NB4 (cell line): ENCODE measurements around the gene SLC9C1.

ENCODE experiments used
- DNase-seq: peaks from one replicate; pipeline ENCODE4 v3.0.0; 2010; ENCODE audit warnings: low read depth
- H3K4me3 ChIP-seq: one replicate; pipeline ENCODE4 v1.5.1; 2011; ENCODE audit warnings: mild to moderate bottlenecking, low read depth, low read length, moderate library complexity
- CTCF ChIP-seq: IDR thresholded peaks from one replicate; pipeline ENCODE4 v1.5.1; 2012; ENCODE audit warnings: low read depth, low read length
- MAX ChIP-seq: IDR thresholded peaks from 2 replicates; pipeline ENCODE4 v1.6.1; 2011; ENCODE audit warnings: low read depth, low read length
- MYC ChIP-seq: IDR thresholded peaks from 2 replicates; pipeline ENCODE4 v1.6.1; 2011; ENCODE audit warnings: low read depth, low read length
- POLR2A ChIP-seq: IDR thresholded peaks from 2 replicates; pipeline ENCODE4 v1.6.1; 2011; ENCODE audit warnings: mild to moderate bottlenecking; ENCODE audit not compliant: insufficient read length; ENCODE audit errors: extremely low read depth

SLC9C1 gene

GRCh38 chr3:112138219-112138969 is 155.6 kb downstream of the SLC9C1 start:
- H3K4me3 ChIP-seq: no peak overlapping the region
- TF ChIP-seq CTCF (no peak), MYC (no peak), POLR2A (no peak), MAX (no peak)
- DNase-seq: no peak

DNA sequence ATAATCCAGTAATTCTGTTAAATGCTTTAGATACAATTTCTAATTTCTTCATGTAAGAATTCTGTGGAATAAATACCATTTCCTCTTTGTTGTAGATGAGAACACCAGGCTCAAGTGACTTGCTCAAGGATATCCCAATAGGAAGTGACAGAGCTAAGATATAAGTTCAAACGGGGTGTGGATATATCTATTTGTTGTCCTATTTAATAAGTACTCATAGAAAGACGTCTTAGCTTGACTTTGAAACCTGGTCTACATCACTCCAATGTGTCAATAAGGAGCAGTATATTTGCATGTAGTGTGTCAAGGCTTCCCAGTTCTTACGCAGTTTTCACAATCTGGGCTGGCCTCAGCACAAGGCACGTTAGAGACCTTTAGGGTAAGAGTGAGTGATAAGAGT is 156.2 kb downstream of the SLC9C1 start:
- no peak overlapping the region for H3K4me3 ChIP-seq
- TF ChIP-seq POLR2A: no peak
- TF ChIP-seq MYC: no peak
- no peak for TF ChIP-seq MAX
- TF ChIP-seq CTCF: no peak
- DNase-seq: no peak

- no peak overlapping the region for H3K4me3 ChIP-seq
- peak; percentile 50 for DNase-seq
- TF ChIP-seq MAX (no peak), CTCF (peak; percentile 40), POLR2A (no peak)
Measured at GRCh38 chr3:112136959-112137693, 156.9 kb downstream of the SLC9C1 start.

GRCh38 chr3:112136046-112136445 is 158.0 kb downstream of the SLC9C1 start:
- H3K4me3 ChIP-seq: no peak overlapping the region
- no peak for TF ChIP-seq CTCF
- no peak for TF ChIP-seq MYC
- no peak for TF ChIP-seq POLR2A
- TF ChIP-seq MAX: no peak
- no peak for DNase-seq

- no peak for DNase-seq
- H3K4me3 ChIP-seq: no peak overlapping the region
- TF ChIP-seq MYC: no peak
- TF ChIP-seq CTCF: no peak
- TF ChIP-seq MAX: no peak
- TF ChIP-seq POLR2A: no peak
Measured at GRCh38 chr3:112134335-112135124, 159.5 kb downstream of the SLC9C1 start.
